AG04450 (cell line): ENCODE results near the gene GFOD2. TPM values are rescaled to one million over a fixed set of nuclear protein-coding genes. Genes with fewer than 3 reads are reported as not detected.
"Not testable (repeated sequence)": the region's sequence is repeated elsewhere in the genome, so short reads cannot be mapped to it uniquely, and the experiment has no call there.

Source experiments
- CTCF ChIA-PET: fragments of 300-600, 350-600 bp; formaldehyde crosslinking; extraction: SDS; loops from one replicate; lab custom pipeline; 2022; ENCODE audit warnings: antibody characterized with exemption, inconsistent platforms; lab: Charles Lee
- POLR2A ChIA-PET: fragments of 350-600 bp; formaldehyde crosslinking; extraction: SDS; loops from one replicate; lab custom pipeline; 2021; ENCODE audit warnings: antibody characterized with exemption, inconsistent platforms; lab: Yijun Ruan, JAX
- DNase-seq: peaks from one replicate; pipeline ENCODE4 v3.0.0-alpha.2; 2011; ENCODE audit warnings: low read depth, low spot score
- H3K27ac ChIP-seq: one replicate; pipeline ENCODE4 v1.5.1; 2012; ENCODE audit warnings: low read depth, low read length, control low read depth
- H3K27me3 ChIP-seq: one replicate; pipeline ENCODE4 v1.6.0; 2012; ENCODE audit warnings: low read length; ENCODE audit not compliant: control insufficient read depth, insufficient read depth
- H3K4me3 ChIP-seq: 2 replicates; pipeline ENCODE4 v1.5.1; 2011; ENCODE audit warnings: mild to moderate bottlenecking, low read depth, low read length, control low read depth
- H3K9me3 ChIP-seq: 2 replicates; pipeline ENCODE4 v1.5.1; 2012; ENCODE audit warnings: low read length; ENCODE audit not compliant: control insufficient read depth, insufficient read depth
- polyA plus RNA-seq: library from polyadenylated mRNA; depleted of rRNA; stranded (reverse); fragments of >200 nt; gene quantifications from 2 replicates; pipeline ENCODE4 v1.2.3, GENCODE V29; 2011
- TF ChIP-seq, protein P1 (sequence below): IDR thresholded peaks from 2 replicates; pipeline ENCODE4 v1.5.1; 2011; ENCODE audit warnings: low read depth, low read length, control low read depth, inconsistent platforms

GFOD2 gene
- polyA plus RNA-seq, 1 experiment: 11.1 TPM

GRCh38 chr16:67758966-67759365, 39.9 kb upstream of the GFOD2 start:
- POLR2A ChIA-PET: interaction anchor here (0.6 kb wide), 1 partner anchor 235 kb away, joined by 4 read pairs; no protein-coding TSS in a partner anchor
- CTCF ChIA-PET: no interaction called here

DNA sequence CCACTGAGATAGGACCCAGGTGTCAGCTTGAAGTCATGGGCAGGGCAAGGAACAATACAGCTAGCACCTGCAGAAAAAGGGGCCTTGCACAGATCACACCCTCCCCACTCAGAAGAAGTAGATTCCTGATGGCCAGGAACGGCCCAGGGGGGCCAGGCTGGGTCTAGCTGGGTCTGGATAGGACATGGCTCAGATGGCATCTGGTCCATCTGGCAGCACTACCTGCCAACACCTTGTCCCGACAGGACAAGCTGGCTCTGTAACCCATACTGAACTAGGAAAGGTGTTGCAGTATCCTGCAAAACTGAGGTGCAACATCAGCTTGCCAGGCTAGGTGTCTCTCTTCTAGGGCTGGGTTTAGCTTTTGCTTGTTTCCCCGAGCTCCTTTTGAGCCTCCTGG, 38.9 kb upstream of the GFOD2 start:
- ChIA-PET POLR2A (no interaction called here), CTCF (no interaction called here)
- Histone ChIP-seq H3K27me3 (no peaks in the 10 kb centered on the region), H3K9me3 (no peaks in the 10 kb centered on the region), H3K27ac (no peak overlapping the region), H3K4me3 (no peak overlapping the region)
- TF ChIP-seq, protein P1, sequence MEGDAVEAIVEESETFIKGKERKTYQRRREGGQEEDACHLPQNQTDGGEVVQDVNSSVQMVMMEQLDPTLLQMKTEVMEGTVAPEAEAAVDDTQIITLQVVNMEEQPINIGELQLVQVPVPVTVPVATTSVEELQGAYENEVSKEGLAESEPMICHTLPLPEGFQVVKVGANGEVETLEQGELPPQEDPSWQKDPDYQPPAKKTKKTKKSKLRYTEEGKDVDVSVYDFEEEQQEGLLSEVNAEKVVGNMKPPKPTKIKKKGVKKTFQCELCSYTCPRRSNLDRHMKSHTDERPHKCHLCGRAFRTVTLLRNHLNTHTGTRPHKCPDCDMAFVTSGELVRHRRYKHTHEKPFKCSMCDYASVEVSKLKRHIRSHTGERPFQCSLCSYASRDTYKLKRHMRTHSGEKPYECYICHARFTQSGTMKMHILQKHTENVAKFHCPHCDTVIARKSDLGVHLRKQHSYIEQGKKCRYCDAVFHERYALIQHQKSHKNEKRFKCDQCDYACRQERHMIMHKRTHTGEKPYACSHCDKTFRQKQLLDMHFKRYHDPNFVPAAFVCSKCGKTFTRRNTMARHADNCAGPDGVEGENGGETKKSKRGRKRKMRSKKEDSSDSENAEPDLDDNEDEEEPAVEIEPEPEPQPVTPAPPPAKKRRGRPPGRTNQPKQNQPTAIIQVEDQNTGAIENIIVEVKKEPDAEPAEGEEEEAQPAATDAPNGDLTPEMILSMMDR: no peak
- DNase-seq: no peak

More at GRCh38 chr16:67758966-67759365, 39.9 kb upstream of the GFOD2 start:
- DNase-seq: no peak
- Histone ChIP-seq H3K27me3 (no peaks in the 10 kb centered on the region), H3K9me3 (no peaks in the 10 kb centered on the region), H3K27ac (no peak overlapping the region), H3K4me3 (no peak overlapping the region)
- TF ChIP-seq, protein P1: no peak

DNA sequence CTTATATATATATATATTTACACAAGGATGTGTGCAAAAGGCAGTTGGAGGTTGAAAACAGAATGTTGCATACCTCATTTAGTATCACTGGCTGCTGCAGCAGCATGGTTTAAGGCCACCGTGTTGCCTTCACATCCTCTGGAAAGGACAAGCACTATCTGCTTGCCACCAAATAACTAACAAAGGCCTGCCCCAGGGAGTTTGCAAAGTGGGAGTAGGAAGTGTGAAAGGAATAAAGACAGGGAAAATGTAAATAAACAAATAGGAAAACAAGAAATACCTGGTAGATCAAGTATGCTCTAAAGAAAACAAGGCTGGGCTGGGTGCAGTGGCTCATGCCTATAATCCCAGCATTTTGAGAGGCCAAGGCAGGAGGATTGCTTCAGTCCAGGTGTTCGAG, 33.5 kb upstream of the GFOD2 start:
- ChIA-PET POLR2A (no interaction called here), CTCF (no interaction called here)
- no peak for DNase-seq
- Histone ChIP-seq H3K27me3 (no peaks in the 10 kb centered on the region), H3K27ac (no peak overlapping the region), H3K9me3 (no peaks in the 10 kb centered on the region), H3K4me3 (no peak overlapping the region)
- TF ChIP-seq, protein P1: no peak

DNA sequence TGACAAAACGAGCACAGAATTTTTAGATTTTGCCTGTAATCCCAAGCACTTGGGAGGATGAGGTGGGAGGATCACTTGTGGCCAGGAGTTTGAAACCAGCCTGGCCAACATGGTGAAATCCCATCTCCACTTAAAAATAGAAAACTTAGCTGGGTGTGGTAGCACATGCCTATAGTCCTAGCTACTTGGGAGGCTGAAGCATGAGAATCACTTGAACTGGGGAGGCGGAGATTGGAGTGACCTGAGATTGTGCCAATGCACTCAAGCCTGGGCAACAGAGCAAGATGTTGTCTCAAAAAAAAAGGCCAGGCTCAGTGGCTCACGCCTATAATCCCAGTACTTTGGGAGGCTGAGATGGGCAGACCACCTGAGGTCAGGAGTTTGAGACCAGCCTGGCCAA, 32.2 kb upstream of the GFOD2 start:
- H3K27ac ChIP-seq, DNase-seq, H3K27me3 ChIP-seq, H3K9me3 ChIP-seq, POLR2A ChIA-PET, H3K4me3 ChIP-seq: not testable (repeated sequence)
- CTCF ChIA-PET: interaction anchor here (0.6 to 1.5 kb wide), 2 partner anchors 14 to 65 kb away, joined by 3 to 11 read pairs; no protein-coding TSS in a partner anchor

DNA sequence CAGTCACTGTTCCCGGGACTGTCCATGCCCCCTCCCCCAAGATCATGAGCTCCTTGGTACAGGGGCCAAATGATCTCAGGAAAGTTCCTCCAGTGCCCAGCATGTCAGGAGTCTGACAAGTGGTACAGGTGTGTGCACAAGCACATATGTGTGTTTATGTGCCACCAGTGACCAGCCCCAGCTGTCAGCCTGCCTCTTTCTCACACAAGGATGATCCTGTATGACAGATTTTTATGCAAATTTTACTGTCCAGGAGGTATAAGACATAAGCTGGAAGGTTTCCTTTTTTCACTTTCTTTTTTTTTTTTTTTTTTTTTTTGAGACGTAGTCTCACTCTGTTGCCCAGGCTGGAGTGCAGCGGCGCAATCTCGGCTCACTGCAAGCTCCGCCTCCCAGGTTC, 31.4 kb upstream of the GFOD2 start:
- Histone ChIP-seq H3K27me3 (no peaks in the 10 kb centered on the region), H3K27ac (no peak overlapping the region), H3K4me3 (no peak overlapping the region), H3K9me3 (no peaks in the 10 kb centered on the region)
- TF ChIP-seq, protein P1: no peak
- DNase-seq: no peak
- ChIA-PET POLR2A (no interaction called here), CTCF (no interaction called here)
